Activated CD4-positive, alpha-beta T cell treated with anti-CD3 and anti-CD28 coated beads, Interleukin-2, amount 50 U/mL, for 1 hour (primary cell): Measurements from ENCODE around the gene LDLRAD3.
"Not testable (repeated sequence)": the region's sequence is repeated elsewhere in the genome, so short reads cannot be mapped to it uniquely, and the experiment has no call there.

Experiments used
- DNase-seq: peaks from one replicate; pipeline ENCODE4 v3.0.0-alpha.2; 2020

Gene LDLRAD3

DNA sequence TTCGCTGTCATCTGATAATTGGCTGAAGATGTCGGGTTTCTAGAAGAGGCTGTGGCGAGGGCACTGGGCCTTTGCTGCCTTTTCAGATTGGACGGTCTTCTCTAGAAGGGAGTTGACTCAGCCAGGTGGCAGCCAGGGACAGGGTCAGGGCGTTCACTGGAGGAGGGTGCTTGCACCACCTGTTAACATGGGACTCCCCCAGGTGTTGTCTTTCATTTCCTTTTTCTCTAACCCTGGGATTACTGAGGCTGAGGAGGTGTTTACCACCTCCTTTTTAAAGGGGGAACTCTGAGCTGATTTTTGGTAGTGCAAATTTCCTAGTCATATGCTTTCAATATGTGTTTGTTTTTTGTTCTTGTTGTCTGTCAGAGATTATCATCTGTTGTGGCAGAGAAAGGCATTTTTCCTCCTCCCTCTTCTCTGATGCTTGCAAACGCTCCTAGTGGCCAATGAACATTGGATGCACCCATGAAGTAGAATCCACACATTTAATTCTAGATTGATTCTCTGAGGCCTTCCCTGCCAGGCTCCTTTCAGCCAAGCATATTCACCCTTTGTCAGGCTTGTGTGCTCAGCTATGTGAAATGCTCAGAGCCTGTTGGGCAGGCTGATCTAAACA lies 54.1 kb downstream of the LDLRAD3 start:
- DNase-seq, result no peak

DNA sequence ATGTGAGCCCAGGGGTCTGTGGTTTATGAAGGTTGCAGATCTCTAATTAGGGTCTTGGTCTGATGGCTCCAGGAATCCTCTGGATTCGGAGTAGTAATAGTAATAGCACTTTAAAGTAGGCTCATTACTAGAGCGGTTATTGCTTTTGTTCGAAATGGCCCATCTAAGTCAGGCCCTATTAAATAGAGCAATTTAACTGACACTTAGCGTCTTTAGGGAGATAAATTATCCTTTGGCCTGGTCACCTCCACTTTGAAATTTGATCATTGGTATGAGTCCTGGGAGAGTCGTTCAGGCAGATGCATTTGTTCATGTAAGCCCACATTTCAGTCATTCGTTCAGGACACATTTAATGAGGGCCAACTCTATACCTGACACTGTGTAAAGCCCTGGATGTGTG lies 54.8 kb downstream of the LDLRAD3 start:
- no peak for DNase-seq

DNA sequence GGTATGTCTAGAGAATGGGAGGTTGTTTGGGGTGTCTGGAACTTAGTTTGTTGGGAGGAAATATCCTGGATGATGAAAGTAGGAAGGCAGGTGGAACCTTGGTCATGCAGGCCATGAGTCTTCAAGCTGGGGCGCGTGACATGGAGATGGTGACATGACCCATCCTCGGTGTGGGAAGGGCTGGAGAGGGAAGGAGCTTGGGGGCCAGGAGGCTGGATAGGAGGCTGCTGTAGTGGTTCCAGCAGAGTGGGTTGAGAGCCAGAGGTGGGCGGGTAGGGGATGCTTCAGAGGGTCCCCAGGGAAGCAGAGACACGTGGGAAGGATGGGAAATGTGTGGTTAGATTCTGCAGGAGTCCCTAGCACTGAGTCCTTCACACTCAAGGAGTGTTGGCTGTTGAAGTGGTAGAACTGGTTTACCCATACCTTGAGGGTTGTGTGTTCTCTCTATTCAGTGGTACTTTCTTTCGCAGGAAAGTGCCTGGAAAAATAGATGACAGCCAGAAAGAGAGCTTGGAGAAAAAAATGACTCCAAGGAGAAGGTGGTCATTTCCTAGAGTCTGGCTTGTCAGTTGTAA lies 56.8 kb downstream of the LDLRAD3 start:
- DNase-seq, result no peak

DNA sequence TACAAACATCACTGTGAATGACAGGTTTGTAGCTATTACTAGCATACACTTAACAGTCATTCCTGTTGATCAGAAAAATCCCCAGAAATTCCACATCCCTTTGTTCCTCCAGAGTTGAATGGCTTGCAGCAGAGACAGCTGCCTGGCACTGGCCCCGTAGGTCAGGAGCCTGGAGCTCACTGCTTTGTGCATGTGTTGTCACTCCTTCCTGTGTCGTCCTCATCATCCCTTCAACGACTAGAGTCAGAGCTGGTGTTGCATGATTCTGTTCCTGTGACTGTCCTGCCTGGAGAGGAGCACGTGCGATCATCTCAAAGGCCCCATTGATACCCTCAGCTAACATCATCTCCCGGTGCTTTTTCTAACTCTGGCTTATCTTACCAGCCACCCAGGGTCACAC lies 58.3 kb downstream of the LDLRAD3 start:
- no peak for DNase-seq

DNA sequence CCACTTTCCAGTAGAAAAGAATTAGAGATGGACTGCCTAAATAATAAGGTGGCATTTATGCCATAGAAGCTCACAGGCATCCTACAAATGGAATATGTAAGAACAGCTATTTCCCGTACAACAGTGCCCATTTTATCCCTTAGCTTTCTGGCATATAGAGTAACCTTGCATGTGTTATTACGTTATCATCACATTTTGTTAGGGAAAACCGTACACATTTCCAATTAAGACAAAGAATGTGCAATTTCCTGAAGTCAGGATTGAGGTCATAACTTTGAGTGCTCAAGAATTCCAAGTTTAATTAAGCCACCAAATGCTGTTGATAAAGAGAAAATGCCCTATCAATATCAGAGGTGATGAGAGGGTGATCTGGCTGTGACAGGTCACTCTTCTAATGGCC lies 58.9 kb downstream of the LDLRAD3 start:
- DNase-seq, result no peak

DNA sequence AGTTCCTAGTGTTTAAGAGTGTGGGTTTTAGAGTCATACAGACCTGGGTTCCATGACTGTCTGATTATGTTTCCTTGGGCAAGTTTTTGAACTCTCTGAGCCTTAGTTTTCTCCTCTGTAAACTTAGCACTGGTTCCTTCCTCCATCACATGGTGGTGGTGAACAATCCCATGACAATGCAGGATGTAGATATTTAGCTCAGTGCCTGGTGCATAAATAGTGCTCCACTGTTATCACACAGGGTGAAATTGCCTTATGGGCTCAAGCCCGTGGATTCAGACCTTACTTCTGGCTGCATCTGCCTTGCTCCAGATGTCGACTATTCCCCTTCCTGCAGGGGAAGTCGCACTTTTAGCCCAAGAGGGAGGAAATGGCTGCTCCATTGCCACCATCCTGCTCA lies 62.7 kb downstream of the LDLRAD3 start:
- no peak for DNase-seq

DNA sequence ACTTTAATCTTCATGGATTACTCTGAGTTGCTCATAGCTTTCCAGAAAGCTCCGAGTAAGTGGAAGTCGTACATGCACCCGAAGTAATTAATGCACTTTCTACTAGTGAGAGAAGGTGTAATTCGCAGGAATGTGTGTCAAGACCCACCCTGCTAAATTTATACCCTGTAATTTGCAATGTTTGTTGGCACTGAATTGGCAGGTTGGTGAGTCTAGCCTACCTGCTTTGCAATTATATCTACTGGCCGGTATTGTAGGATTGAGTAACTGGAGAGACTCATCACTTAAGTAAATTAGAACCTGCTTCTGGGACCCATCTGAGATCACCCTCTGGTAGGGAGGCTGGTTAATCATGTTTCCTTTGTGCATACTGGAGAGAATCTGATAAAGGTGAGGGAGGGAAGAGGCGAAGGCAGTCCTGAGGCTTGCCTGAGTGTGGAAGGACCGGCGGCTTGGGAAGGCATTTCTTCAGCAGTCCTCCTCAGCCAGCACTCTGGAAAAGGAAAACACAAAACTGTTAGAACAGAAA lies 63.3 kb downstream of the LDLRAD3 start:
- no peak for DNase-seq

DNA sequence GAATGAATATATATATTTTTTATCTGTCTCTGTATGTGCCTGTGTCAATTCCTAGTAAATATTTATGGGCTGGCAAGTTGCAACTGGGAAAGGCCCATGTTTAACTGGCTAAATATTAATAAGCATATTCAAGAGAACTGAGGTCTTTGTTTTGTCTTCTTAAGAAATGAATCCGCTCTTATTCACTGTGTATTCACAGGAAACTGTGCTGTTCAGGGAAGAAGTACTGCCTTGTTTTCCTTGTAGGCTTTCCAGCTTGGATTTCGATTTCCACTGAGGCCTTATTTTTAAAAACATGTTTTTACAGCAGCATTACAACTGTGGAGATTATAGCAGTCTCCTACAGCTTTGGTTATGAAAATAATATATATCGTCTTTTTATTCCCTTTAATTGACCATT lies 64.7 kb downstream of the LDLRAD3 start:
- no peak for DNase-seq

DNA sequence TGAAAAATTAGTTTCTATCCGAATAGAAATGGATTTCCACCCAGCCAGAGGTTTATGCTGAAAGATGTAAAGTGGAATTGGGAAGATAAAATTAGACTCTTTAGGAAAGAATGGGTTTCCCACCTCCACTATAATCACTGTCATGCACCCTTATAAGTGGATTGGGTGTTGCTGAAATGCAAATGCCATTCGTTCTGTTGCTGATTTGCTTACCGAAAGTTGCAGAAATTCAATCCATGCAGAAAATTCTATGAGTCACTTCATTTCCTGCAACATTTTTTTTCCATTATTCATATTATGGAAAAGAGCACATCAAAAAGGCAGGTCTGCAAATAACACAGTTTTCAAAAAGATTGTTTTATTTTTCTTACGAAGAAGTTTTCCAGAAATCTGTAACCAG lies 65.6 kb downstream of the LDLRAD3 start:
- no peak for DNase-seq

DNA sequence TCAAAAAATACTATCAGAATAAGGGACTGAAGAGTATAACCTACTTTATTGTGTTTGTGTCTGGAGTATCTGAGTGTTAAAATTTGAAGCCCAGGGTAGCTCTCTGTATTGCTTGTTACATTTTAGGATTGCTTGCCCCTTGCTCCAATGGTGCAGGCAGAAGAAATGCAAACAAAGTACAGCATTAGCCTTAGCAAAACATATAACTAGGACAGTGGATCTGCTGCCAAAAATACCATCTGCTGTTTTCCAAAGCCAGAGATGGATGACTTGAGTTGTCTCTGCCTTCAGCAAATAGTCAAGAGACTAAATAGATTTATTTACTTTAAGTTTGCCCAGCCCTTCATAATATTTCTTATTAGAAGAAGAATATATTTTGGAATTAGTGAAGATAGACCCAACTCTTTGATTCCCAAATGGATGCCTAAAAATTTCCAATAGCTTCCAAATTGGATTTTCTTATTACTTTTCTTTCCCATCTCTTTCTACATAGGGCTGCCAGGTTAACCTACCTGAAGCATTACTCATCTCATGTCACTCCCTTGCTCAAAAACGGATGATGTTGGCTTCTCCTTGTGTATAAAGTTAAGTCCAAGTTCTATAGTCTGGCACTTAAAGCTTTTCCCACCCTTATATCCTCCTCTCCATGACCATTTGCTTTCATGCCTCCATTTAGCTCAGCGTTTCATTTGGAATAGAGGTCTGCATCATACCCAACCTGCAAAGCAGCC lies 66.3 kb downstream of the LDLRAD3 start:
- no peak for DNase-seq

DNA sequence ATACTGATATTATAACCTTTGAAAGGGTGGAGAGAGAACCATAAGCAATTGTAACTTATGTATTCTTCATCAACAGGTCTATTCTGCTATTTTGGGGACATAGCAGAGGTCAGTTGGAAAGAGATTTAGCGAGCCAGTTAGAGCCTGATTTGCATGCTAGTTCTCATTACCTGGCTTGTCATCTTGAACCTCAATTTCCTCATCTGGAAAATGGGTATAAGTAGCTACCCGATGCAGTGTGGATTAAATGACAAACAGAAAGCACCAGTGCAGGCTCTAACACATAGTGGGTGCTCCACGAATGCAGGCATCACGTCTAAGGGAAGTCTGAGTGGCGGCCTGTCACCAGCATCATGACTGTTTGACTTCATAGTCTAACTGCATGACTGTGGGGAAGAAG lies 67.7 kb downstream of the LDLRAD3 start:
- no peak for DNase-seq

DNA sequence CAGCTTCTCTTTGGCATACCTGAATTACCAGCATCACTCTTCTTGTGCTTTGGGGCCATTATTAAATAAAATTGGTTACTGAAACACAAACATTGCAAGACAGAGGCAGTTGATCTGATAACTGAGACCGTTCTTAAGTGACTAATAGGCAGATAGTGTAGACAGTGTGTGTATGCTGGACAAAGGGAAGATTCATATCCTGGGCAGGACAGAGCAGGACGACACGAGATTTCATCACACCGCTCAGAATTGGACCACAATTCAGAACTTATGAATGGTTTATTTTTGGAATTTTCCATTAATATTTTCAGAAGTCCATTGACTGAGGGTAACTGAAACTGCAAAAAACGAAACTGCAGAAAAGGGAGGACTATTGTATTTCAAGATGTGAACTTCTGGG lies 68.6 kb downstream of the LDLRAD3 start:
- DNase-seq, result no peak

DNA sequence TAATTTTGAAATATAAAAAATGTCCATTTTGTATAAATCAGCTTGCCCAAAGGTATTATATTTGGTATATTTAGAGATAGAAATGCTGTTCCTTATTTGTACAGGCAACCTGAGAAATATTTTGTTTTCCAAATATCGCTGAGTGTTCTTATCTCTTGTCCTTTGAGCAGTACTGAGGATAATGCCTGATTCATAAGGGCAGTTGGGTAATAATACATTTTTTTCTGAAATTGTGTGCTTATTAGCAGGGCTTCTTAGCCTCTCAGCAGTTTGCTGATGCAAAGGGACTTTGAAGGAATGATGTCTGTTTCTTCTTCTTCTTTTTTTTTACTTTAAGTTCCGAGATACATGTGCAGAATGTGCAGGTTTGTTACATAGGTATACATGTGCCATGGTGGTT lies 69.1 kb downstream of the LDLRAD3 start:
- DNase-seq, result no peak

DNA sequence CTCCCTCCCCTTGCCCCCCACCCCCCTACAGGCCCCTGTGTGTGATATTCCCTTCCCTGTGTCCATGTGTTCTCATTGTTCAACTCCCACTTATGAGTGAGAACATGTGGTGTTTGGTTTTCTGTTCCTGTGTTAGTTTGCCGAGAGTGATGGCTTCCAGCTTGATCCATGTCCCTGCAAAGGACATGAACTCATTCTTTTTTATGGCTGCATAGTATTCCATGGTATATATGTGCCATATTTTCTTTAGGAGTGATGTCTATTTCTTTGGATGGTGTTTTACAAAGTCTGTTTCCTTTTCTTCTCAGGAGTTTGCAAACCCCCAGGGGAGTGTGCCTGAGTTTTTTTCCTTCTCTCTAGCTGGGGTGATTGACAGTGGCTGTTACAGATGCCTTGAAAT lies 69.6 kb downstream of the LDLRAD3 start:
- DNase-seq, result not testable (repeated sequence)

DNA sequence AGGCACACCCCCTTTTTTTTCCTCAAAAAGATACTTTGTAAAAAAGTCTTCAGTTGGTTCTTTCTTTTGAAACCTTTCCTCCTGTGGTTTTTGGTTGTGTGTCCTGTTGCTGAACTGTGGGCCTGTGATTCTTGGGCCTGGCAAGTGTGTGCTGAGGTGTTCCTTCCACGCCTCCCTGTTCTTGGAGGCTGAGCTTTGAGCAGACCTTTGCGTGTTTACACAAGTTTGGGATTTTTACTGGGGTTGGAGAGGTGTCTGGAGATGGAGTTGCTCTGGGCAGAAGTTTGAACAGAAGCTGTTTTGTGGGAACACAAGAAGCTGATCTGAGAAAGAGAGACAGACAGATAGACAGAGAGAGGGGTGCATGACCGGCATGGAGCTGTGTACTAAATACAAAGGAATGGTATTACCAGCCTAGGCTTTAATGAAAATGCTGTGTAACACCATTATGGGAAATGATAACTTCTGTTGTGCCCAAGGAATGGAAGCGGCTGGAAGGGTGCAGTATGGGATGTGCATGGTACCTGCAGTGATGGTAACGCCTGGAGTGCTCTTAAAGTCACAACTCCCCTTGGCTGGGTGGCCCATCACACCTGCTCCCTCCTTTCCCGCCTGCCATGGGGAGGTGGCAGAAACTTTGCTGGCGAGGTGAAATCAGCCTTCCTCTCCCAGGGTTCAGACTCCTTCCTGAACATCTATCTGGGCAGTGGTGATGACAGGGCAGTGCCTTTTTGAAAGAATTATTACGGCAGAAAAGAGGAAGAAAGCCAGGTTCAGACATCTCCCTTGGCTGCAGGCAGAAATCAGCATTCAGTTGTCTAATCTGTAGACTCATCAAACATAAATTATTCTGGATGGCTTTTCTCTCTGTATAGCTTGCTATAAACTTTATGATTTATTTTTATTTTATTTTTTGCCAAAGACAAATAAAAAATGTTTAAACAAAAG lies 70.4 kb downstream of the LDLRAD3 start:
- no peak for DNase-seq

DNA sequence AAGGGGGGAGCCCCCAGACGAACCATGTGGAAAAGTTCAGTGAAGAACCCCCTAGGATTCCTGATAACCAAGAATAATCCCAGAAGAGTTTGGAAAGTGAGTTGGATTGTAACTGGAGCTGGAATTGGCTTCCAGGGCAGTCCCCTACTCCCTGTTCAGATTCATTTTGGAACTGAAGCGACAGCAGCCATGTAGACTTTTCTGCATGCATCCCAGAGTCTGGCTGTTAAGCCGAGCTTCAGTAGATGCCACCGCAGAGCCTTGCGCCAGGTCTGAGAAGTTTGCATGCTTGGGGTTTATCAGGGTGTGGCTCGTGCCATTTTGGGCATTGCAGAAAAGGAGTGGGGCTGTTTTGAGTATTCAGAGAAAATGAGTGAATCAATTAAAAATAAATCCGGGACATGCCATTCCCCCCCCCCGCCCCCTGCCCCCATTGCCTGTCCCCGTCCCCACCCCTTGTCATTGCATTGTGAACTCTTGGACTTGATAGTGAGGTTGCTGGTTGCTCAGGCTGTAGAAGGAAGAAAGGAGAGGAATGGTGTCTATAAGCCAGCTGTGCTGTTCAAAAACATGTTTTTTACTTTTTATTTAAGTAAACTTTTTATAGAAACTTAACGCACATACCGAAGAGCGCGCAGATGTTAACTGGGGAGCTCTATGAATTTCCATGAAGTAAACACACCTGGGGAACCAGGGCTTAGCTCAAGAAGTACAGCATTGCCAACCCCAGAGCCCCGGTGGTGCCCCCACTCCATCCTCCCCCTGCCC lies 71.2 kb downstream of the LDLRAD3 start:
- DNase-seq, result no peak

DNA sequence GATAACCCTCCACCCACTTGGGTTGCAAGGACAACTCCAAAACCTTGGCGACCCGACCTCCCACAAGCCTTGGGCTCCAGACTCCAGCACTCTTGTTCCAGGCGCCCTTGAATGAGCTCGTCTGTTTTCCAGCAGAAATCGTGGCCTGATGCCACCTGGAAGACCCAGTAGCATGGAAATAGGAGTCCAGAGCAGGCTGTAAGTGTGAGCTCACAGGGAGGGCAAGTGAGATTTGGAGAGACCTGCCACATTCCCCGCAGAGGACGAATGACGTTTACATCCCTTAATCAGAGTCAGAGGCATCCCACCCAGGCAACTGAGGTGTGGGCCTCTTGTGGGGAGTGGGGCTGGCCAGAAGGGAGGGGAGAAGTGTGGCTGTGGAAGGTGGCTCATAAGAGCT lies 71.9 kb downstream of the LDLRAD3 start:
- no peak for DNase-seq

DNA sequence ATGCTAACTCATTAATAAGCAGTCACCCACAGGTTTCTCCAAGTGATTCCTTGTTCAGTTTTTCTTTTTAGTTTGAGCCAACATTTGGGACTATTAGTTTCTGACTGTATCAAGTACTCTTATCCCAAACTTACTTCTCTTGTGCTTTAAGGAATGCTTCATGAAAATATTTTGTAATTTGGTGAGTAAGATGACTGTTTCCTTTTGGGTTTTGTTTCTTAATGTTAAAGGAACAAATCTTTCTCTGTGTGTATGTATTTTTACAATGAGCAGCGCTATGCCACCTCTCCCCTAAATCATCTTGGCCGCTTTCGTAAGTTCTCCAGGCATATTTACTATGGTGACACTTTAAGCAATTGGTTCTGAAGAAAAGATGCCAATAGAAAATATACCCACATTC lies 72.4 kb downstream of the LDLRAD3 start:
- DNase-seq, result no peak

DNA sequence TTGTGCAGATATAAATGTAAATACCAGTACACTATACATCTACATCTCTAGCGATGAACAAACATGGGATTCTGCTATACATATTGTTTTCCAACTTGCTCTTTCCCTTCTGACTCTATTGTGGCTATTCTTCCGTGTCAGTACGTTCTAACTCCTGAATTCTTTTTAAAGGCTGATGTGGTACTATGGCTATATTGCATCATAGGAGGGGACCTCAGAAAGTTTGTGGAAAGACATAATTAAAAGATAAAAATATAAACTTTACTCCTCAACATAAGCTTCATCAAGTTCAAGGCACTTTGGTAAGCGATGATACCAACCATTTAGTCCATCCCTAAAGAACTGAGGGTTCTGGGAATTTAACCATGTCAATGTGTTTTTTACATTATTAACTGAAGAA lies 72.8 kb downstream of the LDLRAD3 start:
- DNase-seq, result no peak

DNA sequence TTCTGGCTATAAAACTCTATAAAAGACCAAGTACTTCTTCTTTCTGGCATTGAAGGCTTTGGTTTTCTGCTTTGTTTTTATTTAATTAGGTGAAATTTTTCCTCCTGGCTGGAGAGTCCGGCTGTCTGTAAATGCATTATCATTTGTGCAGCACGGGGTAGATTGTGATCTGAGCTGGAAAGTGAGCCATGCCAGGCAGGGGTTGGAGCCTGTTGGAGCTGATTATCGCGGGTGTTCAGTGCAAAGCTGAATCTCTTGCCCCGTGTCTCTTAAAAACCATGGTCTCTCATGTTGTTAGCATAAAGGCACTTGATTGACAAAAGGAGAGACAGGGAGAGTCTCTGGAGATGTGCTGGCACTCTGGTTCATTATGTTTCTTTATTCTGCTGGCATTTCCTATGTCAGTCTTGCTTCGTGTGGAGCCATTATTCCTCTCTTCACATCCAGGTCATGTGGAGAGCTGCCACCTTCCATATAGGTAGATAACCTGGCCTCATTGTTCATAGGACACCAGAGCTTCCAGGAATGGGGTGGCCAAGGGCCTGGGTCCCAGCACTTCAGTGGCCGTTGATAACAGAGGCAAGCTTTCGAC lies 75.2 kb downstream of the LDLRAD3 start:
- no peak for DNase-seq

DNA sequence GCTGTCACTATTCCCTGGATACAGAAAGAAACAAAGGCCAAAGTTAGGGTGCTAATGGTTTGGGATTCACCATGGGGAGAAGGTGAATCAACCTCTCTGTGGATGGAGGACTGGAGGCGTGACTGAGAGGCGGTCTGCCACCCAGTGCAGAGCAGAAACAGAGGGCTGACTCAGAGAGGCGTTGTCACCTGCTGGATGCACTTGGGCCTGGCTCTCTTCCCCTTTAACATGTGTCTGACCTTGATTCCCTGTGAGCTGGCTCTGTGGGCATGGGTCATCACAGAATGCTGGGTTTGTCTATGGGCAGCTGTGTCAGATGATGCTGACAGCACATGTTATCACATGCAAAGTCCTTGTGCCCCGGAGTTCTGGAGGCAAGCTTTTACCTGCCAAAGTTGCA lies 75.9 kb downstream of the LDLRAD3 start:
- no peak for DNase-seq

DNA sequence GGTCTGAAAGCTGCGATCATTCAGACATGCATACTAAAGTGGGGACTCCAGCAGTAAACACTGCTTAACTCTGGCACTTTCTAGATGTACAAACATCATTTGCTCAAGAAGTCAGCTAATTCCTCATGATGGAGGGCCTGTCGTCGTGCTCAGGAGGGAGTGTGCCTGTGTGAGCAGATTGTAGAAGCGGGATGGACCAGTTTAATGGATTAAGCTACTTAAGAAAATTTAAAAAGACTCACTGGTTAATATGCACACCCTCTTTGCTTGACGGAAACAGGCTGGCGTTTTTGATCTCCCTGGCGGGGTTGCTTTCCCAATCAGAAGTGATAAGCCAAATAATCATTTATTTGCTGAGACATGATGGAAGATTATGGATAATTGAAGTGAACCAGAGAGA lies 79.0 kb downstream of the LDLRAD3 start:
- DNase-seq, result no peak
